ENCODE data around the gene TRIM54.

Gene TRIM54

GRCh38 chr2:27356382-27357181 lies 74.4 kb downstream of the TRIM54 start, which contains the start of gene GTF3C2:
Gene GTF3C2 (minus strand): TSS chr2:27356764. CDS start chr2:27343554, 13,210 bp downstream.
- H3K4me3 ChIP-seq (replicated peaks; ENCODE audit: low read depth, low read length) = peak within 1 kb of the TSS; percentile 83
- no peak for TF ChIP-seq CTCF (IDR thresholded peaks at IDR 0.05; ENCODE audit: low read length, missing control alignments)
- peak; percentile 98 for DNase-seq (ENCODE audit: low read depth)
